CD8-positive, alpha-beta memory T cell (primary cell): ENCODE data around the gene AGAP1. TPM values are rescaled to one million over a fixed set of nuclear protein-coding genes. Genes with fewer than 3 reads are reported as not detected.
A peak's percentile ranks its signal among the peaks of the same experiment; 100 is the strongest.

Experiments used
- CTCF ChIA-PET: fragments of 350-600 bp; sonication (Branson Sonifier 250); formaldehyde crosslinking; loops from one replicate; lab custom pipeline; 2021; ENCODE audit warnings: antibody characterized with exemption; lab: Charles Lee
- POLR2A ChIA-PET: fragments of 350-600 bp; sonication (Branson Sonifier 250); formaldehyde crosslinking; loops from one replicate; lab custom pipeline; 2021; ENCODE audit warnings: antibody characterized with exemption; lab: Charles Lee
- DNase-seq, 5 donors: peaks; one replicate each; pipeline versions ENCODE4 v3.0.0 to v3.0.0-alpha.2; 2020 to 2022; ENCODE audit warnings: mixed read lengths in 1 of 5
- H3K27ac ChIP-seq: one replicate; pipeline ENCODE4 v1.7.0; 2013; ENCODE audit warnings: low read depth, mild to moderate bottlenecking, low read length, moderate library complexity
- H3K27me3 ChIP-seq: 2 replicates; pipeline ENCODE4 v1.7.0; 2013; ENCODE audit warnings: low read length, mild to moderate bottlenecking; ENCODE audit not compliant: insufficient read depth, poor library complexity, severe bottlenecking
- H3K36me3 ChIP-seq: 2 replicates; pipeline ENCODE4 v1.7.0; 2013; ENCODE audit warnings: mild to moderate bottlenecking, low read length, moderate library complexity; ENCODE audit not compliant: insufficient read depth
- H3K4me1 ChIP-seq: 2 replicates; pipeline ENCODE4 v1.7.0; 2013; ENCODE audit warnings: mild to moderate bottlenecking, low read length, moderate library complexity; ENCODE audit not compliant: insufficient read depth
- H3K4me3 ChIP-seq: 2 replicates; pipeline ENCODE4 v1.7.0; 2013; ENCODE audit warnings: mild to moderate bottlenecking, low read length
- H3K9me3 ChIP-seq: 2 replicates; pipeline ENCODE4 v1.7.0; 2013; ENCODE audit warnings: mild to moderate bottlenecking, low read length
- H3K27ac Mint-ChIP-seq, 8 donors: one replicate each; pipeline ENCODE4 v1.8.0; 2020 to 2021; ENCODE audit warnings: mixed read lengths in 8 of 8, mild to moderate bottlenecking in 6 of 8, inconsistent platforms in 3 of 8, moderate library complexity in 3 of 8
- H3K27me3 Mint-ChIP-seq, 2 donors: one replicate each; pipeline ENCODE4 v1.8.0; 2020 to 2021; ENCODE audit warnings: mixed read lengths in 2 of 2, mild to moderate bottlenecking in 1 of 2, moderate library complexity in 1 of 2
- H3K36me3 Mint-ChIP-seq, 3 donors: one replicate each; pipeline ENCODE4 v1.8.0; 2020 to 2021; ENCODE audit warnings: mixed read lengths in 3 of 3, inconsistent platforms in 1 of 3, mild to moderate bottlenecking in 1 of 3
- H3K4me1 Mint-ChIP-seq, 3 donors: one replicate each; pipeline ENCODE4 v1.8.0; 2020 to 2021; ENCODE audit warnings: mixed read lengths in 3 of 3, inconsistent platforms in 1 of 3, mild to moderate bottlenecking in 1 of 3
- H3K4me3 Mint-ChIP-seq, 7 donors: one replicate each; pipeline ENCODE4 v1.8.0; 2020 to 2021; ENCODE audit warnings: mixed read lengths in 7 of 7, mild to moderate bottlenecking in 6 of 7, moderate library complexity in 4 of 7, inconsistent platforms in 2 of 7
- H3K9me3 Mint-ChIP-seq, 5 donors: one replicate each; pipeline ENCODE4 v1.8.0; 2020 to 2022; ENCODE audit warnings: mixed read lengths in 5 of 5, mild to moderate bottlenecking in 3 of 5, moderate library complexity in 2 of 5, inconsistent platforms in 1 of 5
- polyA plus RNA-seq: library from polyadenylated mRNA; unstranded; fragments of 300-500 nt; fragmentation: Illumina TruSeq; gene quantifications from one replicate; pipeline ENCODE4 v1.2.3, GENCODE V29; 2021
- total RNA-seq, 2 experiments: library from RNA; stranded (reverse); gene quantifications; one replicate each; pipeline ENCODE4 v1.2.3, GENCODE V29; 2021

The AGAP1 gene
- total and polyA plus RNA-seq, 3 experiments from 2014 or later: 1.2 to 3.3 (median 2.7) TPM

GRCh38 chr2:235560345-235560744 is 66.5 kb downstream of the AGAP1 start:
- H3K27me3 ChIP-seq: no peaks in the 10 kb centered on the region

DNA sequence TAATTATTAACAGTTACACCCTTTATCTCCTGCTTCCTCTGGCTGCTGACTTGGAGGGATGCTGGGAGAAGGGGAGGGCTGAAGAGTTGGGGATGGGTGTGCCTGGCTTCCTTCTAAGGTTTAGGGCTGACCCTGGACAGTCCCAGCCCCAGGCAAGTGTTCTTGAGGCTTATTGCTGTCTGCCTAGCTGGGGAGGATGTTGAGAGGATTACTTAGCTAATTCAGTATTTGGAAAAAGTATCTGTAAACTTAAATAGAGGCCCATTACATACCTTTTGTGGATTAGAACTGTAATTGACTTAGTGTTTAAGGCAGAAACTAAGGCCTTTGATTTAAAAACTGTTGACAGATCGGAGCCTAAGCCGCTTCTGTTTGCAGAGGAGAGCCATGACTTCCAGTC is 67.6 kb downstream of the AGAP1 start:
- Histone ChIP-seq H3K4me1 (no peaks in the 10 kb centered on the region), H3K36me3 (no peaks in the 10 kb centered on the region), H3K4me3 (no peak overlapping the region), H3K9me3 (no peaks in the 10 kb centered on the region), H3K27me3 (no peaks in the 10 kb centered on the region), H3K27ac (no peak overlapping the region)
- Mint-ChIP-seq H3K9me3 (no peaks in the 10 kb centered on the region), H3K4me1 (peaks cover 5 to 18% (median 12%) of the 10 kb centered on the region in 3 donors), H3K4me3 (no peak overlapping the region), H3K27ac (no peak overlapping the region), H3K36me3 (no peaks in the 10 kb centered on the region), H3K27me3 (peaks cover 3 to 10% of the 10 kb centered on the region in 2 donors)
- ChIA-PET POLR2A (no interaction called here), CTCF (no interaction called here)
- DNase-seq: no peak

More at GRCh38 chr2:235560345-235560744, 66.5 kb downstream of the AGAP1 start:
- Histone ChIP-seq H3K4me1 (no peaks in the 10 kb centered on the region), H3K9me3 (no peaks in the 10 kb centered on the region), H3K36me3 (no peaks in the 10 kb centered on the region), H3K4me3 (no peak overlapping the region), H3K27ac (no peak overlapping the region)
- Mint-ChIP-seq H3K9me3 (no peaks in the 10 kb centered on the region), H3K4me1 (peaks cover 2 to 17% (median 8%) of the 10 kb centered on the region in 3 donors), H3K4me3 (no peak overlapping the region), H3K36me3 (no peaks in the 10 kb centered on the region), H3K27me3 (peaks cover 3 to 5% of the 10 kb centered on the region in 2 donors), H3K27ac (peak overlapping the region in 1 of 8 donors; percentile 44)
- ChIA-PET POLR2A (no interaction called here), CTCF (no interaction called here)
- DNase-seq: no peak

DNA sequence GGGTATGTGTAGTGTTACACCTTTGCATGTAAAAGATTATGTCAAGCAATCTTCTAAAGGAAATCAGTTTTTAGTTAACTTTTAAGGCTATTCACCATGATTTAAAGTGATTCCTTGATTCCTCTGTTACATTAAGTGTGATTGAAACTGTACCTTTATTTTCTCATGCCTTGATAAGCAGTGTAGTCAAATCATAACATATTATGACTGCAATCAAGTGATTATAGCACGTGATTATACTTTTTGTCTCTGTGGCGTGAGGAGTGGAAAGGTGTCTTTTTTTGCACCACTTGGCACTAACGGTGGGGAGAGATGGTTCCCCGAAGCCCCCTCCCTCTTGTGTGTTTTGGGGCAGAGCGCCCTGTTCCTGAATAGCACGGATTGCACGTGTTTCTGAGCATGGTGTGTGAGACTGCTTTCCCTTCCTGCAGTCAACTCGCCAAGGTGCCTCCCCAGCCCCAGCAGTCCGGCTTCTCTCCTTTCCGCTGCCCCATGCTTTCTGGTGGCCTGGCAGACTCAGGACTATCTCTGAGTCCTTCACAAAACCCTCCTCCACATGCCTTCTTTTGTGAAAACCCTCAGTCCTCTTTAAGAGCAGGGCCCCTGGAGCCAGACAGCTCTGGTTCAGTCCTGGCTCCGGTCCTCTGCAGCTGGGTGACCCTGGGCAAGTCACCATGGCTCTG is 68.4 kb downstream of the AGAP1 start:
- no peak for DNase-seq
- no peak overlapping the region for H3K27ac Mint-ChIP-seq
- H3K4me1 Mint-ChIP-seq: peaks cover 5 to 20% (median 19%) of the 10 kb centered on the region in 3 donors
- Histone ChIP-seq H3K36me3 (no peaks in the 10 kb centered on the region), H3K27me3 (no peaks in the 10 kb centered on the region), H3K4me1 (no peaks in the 10 kb centered on the region), H3K27ac (no peak overlapping the region), H3K4me3 (no peak overlapping the region), H3K9me3 (no peaks in the 10 kb centered on the region)
- ChIA-PET CTCF (no interaction called here), POLR2A (no interaction called here)
- peaks cover 3 to 15% of the 10 kb centered on the region in 2 donors for H3K27me3 Mint-ChIP-seq
- H3K4me3 Mint-ChIP-seq: no peak overlapping the region
- no peaks in the 10 kb centered on the region for H3K36me3 Mint-ChIP-seq
- no peaks in the 10 kb centered on the region for H3K9me3 Mint-ChIP-seq

- no peak overlapping the region for H3K4me3 ChIP-seq
- H3K27ac Mint-ChIP-seq: peak overlapping the region in 1 of 8 donors; percentile 7
- peaks cover 5 to 21% (median 20%) of the 10 kb centered on the region in 3 donors for H3K4me1 Mint-ChIP-seq
- H3K36me3 ChIP-seq: no peaks in the 10 kb centered on the region
- no peak overlapping the region for H3K27ac ChIP-seq
- CTCF ChIA-PET: no interaction called here
- H3K4me1 ChIP-seq: no peaks in the 10 kb centered on the region
- no peaks in the 10 kb centered on the region for H3K36me3 Mint-ChIP-seq
- POLR2A ChIA-PET: no interaction called here
- no peak for DNase-seq
- no peaks in the 10 kb centered on the region for H3K9me3 ChIP-seq
- peaks cover 0 to 1% (median 0%) of the 10 kb centered on the region in 5 donors for H3K9me3 Mint-ChIP-seq
- no peaks in the 10 kb centered on the region for H3K27me3 ChIP-seq
- no peak overlapping the region for H3K4me3 Mint-ChIP-seq
- peaks cover 3 to 21% of the 10 kb centered on the region in 2 donors for H3K27me3 Mint-ChIP-seq
Observed at GRCh38 chr2:235563056-235563910, 69.4 kb downstream of the AGAP1 start.

DNA sequence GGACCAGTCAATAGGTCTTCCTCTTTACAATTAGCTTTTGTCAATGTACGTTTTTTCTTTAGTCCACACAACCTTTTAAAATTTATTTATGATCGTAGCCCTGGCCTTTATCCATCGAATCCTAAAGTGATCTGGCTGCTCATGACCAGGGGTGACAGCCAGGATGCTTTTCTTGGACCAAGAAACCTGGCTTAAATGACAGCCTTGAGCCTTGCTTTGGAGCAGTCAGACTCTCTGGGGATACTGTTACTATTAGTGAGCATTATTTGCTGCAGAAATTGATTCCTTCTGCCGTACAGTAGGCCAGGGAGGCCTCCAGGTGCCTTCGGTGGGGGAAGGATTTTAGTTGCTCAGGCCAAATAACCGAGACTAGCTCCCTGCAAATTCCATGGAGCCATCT is 70.2 kb downstream of the AGAP1 start:
- CTCF ChIA-PET: no interaction called here
- POLR2A ChIA-PET: no interaction called here

GRCh38 chr2:235564884-235565530 is 71.2 kb downstream of the AGAP1 start:
- Histone ChIP-seq H3K9me3 (no peaks in the 10 kb centered on the region), H3K36me3 (no peaks in the 10 kb centered on the region), H3K4me1 (no peaks in the 10 kb centered on the region), H3K4me3 (no peak overlapping the region), H3K27ac (no peak overlapping the region), H3K27me3 (no peaks in the 10 kb centered on the region)
- Mint-ChIP-seq H3K4me1 (peaks cover 5 to 24% (median 18%) of the 10 kb centered on the region in 3 donors), H3K36me3 (no peaks in the 10 kb centered on the region), H3K9me3 (peaks cover 0 to 2% (median 0%) of the 10 kb centered on the region in 5 donors), H3K27me3 (peaks cover 3 to 21% of the 10 kb centered on the region in 2 donors), H3K4me3 (no peak overlapping the region), H3K27ac (peak overlapping the region in 1 of 8 donors; percentile 7)
- DNase-seq: no peak
- CTCF ChIA-PET: no interaction called here
- POLR2A ChIA-PET: no interaction called here

More for the DNA sequence above, 70.2 kb downstream of the AGAP1 start:
- no peaks in the 10 kb centered on the region for H3K4me1 ChIP-seq
- no peaks in the 10 kb centered on the region for H3K36me3 Mint-ChIP-seq
- H3K27me3 ChIP-seq: no peaks in the 10 kb centered on the region
- peak overlapping the region in 1 of 8 donors; percentile 67 for H3K27ac Mint-ChIP-seq
- H3K9me3 Mint-ChIP-seq: peaks cover 0 to 2% (median 0%) of the 10 kb centered on the region in 5 donors
- no peak for DNase-seq
- H3K4me3 ChIP-seq: no peak overlapping the region
- H3K4me3 Mint-ChIP-seq: no peak overlapping the region
- peaks cover 3 to 21% of the 10 kb centered on the region in 2 donors for H3K27me3 Mint-ChIP-seq
- peaks cover 5 to 21% (median 20%) of the 10 kb centered on the region in 3 donors for H3K4me1 Mint-ChIP-seq
- H3K9me3 ChIP-seq: no peaks in the 10 kb centered on the region
- no peaks in the 10 kb centered on the region for H3K36me3 ChIP-seq
- no peak overlapping the region for H3K27ac ChIP-seq

- Histone ChIP-seq H3K36me3 (no peaks in the 10 kb centered on the region), H3K4me1 (no peaks in the 10 kb centered on the region), H3K9me3 (no peaks in the 10 kb centered on the region), H3K27ac (no peak overlapping the region), H3K27me3 (no peaks in the 10 kb centered on the region), H3K4me3 (no peak overlapping the region)
- ChIA-PET CTCF (no interaction called here), POLR2A (no interaction called here)
- peaks cover 3 to 21% of the 10 kb centered on the region in 2 donors for H3K27me3 Mint-ChIP-seq
- H3K36me3 Mint-ChIP-seq: no peaks in the 10 kb centered on the region
- no peak for DNase-seq
- no peak overlapping the region for H3K27ac Mint-ChIP-seq
- peaks cover 5 to 25% (median 14%) of the 10 kb centered on the region in 3 donors for H3K4me1 Mint-ChIP-seq
- H3K9me3 Mint-ChIP-seq: peaks cover 0 to 2% (median 0%) of the 10 kb centered on the region in 5 donors
- H3K4me3 Mint-ChIP-seq: no peak overlapping the region
Observed at GRCh38 chr2:235566415-235566814, 72.6 kb downstream of the AGAP1 start.
